ENCODE results near the gene ARHGEF4.

Gene ARHGEF4, protein sequence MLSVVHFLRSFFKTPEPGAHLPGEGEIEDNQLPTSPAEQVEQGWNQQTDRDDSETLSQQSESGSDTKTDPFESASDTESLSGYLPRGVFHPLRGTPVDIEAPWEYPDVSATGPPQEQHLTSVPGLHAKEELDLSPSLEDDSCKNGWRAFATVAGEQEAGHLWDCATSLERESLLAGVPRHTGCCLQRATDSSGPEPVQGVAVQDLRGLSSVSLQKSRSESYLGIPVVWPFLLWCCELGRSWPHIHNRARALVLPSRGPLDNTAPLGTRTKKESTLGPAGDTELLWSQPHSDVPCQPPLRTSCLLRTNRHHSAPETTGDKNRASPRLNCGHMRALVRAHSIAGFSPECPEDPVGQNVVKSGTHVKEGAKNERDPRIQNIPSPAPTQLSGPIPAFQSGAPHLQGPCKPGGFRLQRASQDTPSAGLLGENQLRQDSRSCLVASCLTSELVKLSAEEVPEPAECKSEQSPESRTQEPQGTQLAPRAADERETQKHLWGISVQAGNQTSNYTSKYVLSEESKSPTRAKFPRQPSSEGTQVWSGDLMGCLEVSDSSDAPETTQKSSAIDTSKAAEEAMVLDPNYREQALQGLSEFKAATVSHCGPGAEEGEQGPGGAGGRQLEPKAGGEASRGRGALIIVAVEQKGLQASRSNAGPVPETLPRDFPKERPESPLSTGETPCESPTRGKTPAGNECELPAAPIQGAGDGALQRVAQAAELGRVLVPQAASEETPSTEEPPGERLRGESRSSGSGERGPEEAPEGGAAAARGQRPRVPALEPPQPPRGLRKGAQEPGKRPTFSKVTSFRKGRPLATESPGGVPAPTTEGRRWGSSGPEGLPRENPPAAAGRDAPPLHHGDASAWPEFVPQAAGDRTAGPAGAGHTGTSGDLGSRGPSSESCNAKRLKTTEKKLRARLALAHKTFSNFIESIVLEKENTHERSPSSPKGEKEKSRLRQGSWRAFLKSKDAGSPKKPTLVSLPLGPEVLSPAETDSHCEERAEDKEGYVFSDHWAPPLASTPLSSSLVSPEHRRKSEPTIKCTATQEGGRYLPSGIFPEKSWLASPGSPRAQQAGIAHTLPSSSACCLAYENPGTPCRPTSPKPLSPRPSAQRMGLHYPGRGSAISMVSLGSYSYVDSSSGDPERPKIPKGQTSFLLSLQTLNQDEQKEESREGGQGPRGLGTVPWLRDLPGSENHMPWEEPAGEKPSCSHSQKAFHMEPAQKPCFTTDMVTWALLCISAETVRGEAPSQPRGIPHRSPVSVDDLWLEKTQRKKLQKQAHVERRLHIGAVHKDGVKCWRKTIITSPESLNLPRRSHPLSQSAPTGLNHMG (N-terminal part only)

DNA sequence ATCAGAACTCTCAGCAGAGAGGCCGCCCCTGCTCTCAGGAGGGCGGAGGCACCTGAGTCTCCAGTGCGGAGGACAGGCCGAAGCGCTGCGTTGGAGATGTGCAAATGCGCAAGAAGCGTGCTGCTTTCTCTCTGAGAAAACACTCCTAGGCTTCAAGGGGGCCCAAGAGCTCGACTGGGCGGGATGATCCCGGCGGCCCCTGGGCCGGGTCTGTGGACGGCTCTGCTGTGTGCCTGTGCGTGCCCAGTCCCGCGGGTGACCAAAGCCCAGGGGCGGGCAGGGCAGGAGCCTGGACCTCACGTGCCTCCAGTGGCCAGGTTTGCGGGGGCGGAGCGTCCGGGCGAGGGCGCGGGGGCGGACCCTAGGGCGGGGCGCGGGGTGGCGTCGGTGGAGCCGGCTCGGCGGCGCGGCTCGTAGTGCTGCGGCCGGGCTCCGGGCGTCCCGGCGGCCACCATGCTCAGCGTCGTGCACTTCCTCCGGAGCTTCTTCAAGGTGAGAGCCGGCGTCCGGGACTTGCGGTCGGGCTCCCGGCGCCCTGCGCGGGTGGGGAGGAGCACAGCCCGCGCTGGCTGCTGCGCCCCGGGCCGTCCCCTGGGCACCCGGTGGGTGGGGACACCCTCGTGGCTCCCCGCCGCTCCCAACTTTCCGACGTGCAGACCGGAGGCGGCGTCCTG, at the start of gene ARHGEF4:
TSS of gene ARHGEF4 (plus strand) at position 414 of the 674 bp plus-strand sequence. CDS start at position 454, 40 bp downstream.
- DNase-seq (ENCODE audit: low read depth), result no peak

DNA sequence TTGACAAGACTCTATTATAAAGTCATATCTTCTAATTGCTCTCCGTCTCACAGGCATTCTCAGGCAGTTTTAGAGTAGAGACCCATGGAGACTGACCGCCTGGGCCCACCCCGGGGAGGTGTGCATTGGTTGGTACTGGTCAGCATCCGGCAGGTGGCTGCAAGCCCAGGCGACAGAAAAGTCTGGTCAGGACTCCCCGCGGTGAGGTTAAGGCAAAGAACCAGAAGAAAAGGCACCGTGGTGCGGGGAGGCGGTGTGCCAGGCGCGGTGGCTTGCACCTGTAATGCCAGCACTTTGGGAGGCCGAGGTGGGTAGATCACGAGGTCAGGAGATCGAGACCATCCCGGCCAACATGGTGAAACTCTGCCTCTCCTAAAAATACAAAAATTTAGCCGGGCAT, 48.9 kb upstream of the ARHGEF4 start:
- DNase-seq (ENCODE audit: low read depth), result no peak

DNA sequence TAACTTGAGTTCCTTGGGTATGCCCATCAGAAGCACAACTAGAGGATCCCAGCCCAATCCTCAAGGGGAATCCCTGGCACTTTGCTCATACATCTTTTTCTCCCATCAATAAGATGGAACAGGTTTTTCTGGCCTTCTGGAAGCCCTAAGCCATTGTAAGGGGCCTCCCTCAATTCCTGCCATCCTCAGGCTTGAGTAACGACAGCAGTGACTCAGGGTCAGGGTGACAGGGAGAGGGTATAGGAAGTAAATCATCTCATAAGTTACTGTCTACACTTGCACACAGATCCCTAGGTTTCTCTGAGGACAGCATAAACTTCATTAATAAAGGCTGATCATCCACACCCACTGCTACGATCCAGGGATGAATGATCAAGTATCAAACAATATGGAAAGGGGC, 46.4 kb upstream of the ARHGEF4 start:
- no peak for DNase-seq (ENCODE audit: low read depth)

DNA sequence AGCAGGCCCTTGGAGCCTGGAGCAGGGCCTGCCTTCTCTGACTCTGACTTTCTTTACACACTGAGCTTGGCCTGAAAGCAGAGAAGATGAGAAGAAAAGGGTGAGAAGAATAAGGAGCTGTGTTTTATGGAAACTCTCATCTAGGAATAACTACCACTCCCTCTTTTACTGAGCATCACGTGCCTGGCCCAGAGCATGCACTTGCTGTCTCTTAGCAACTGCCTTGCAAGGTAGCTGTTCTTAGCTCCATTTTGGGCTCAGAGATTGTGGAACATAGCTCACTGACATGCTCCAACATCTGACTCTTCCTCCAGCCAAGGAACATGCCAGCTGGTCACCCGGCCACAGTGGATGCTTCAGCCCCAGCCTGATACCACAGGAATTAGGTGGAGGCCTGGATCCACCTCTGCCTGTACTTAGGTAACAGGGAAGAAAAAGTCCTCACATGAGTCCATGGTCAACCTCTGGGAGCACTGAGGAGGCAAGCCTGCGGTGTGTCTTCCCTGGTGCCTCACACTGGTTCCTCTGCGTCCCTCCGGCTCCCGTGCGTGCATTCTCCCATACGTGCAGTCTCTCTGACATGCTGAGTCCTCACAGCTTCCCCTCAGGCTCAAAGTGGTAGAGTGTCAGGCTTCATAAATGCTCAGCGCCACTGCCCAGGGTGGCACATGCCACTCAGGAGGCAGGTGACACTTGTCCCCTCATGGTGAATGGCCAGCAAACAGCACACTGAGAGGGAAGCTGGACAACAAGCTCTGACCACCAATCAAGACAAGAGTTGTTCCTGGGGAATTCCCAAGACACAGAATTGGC, 45.7 kb upstream of the ARHGEF4 start:
- DNase-seq (ENCODE audit: low read depth), result no peak

DNA sequence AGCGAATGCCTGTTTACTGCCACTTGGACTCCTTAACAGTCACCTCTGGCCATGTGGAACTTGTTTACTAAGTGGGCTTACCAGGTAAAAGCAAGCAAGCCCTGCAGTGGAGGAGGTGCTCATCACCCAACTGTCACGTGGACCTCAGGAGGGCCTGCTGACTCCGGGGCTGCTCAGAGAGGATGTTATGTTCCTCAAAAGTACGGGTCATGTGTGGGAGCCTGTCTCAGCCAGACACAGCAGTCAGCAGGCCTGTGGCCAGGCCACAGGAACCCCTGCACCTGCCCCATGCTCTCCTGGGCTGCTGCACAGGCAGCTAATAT, 45.1 kb upstream of the ARHGEF4 start:
- DNase-seq (ENCODE audit: low read depth), result no peak

DNA sequence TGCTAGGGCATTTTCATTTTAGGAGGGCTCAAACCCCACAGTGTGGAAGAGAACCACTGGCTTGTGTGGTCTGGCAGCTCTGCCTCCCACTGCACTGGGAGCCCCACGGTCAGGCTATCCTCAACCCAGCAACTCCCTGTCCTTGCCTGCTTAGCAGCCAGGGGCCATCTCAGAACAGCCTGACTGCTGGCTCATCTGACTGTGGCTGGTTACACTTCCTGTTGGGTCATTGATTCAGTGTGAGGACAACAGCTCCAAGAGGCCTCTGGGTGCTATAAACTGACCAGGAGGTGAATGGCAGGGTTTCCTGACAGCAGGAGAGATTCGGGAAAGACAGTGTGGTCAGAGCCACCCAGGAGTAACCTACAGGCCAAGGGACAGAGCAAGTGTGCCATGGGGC, 41.3 kb upstream of the ARHGEF4 start:
- no peak for DNase-seq (ENCODE audit: low read depth)

DNA sequence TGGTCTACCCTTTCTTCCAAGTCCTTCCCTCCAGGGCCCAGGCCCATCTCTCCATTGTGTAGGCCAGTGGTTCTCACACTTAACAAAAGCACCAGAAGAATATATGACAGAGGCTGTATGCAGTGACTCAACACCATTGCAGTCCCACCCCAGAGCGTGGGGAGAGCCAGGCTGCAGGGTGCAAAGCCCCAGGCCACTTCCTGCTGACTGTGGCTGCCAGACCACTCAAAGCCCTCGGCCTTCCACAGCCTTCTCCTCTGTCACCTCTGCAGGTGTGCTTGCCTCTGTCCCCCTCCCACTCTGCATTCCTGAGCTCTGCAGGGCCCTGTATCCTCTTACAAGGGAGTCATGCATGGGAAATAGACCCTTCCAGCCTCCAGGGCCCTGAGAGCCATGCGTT, 40.4 kb upstream of the ARHGEF4 start:
- no peak for DNase-seq (ENCODE audit: low read depth)

DNA sequence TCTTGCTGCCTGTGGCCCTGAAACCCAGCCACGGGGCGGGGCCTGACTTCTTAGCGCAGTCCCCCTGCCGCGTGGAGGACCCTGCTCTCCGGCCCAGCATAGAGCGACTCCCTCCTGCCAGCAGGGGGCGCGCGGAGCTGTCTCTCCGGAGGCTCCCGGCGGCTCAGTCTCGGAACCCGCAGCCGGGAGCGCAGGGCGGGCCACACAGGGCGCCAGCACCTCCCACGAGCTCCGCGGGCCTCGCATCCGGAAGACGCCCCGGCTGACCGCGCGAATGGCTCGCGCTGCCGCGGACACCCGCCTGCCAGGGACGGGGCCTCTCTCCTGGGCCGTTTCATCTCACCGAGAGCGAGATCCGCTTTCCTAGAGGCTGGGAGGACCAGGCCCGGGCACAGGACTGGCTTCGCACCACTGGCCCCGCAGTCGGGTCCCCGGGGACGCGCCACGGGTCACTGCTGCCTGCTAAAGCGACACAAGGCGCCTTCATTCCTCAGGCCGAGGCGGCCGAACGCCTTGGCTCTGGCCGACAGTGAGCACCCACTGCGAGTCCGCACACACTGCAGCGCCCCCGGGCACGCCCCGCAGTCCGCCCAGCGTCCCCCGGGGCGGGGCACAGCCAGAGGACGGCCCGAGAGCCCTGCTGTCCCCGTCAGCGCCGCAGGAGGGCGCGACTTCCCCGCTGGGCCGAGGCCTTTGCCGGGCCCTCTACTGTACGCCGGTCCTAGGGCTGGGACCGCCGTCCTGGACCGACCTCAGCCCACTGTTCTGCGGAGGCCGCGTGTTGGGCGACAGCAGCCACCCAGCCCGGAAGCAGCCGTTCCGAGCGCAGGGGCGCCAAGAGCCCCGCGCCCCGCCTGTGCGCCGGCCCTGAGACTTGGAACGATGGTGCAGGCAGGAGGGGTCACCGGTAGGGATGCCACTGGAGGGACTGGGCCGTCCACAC, 39.0 kb upstream of the ARHGEF4 start:
- DNase-seq (ENCODE audit: low read depth), result peak; percentile 89

DNA sequence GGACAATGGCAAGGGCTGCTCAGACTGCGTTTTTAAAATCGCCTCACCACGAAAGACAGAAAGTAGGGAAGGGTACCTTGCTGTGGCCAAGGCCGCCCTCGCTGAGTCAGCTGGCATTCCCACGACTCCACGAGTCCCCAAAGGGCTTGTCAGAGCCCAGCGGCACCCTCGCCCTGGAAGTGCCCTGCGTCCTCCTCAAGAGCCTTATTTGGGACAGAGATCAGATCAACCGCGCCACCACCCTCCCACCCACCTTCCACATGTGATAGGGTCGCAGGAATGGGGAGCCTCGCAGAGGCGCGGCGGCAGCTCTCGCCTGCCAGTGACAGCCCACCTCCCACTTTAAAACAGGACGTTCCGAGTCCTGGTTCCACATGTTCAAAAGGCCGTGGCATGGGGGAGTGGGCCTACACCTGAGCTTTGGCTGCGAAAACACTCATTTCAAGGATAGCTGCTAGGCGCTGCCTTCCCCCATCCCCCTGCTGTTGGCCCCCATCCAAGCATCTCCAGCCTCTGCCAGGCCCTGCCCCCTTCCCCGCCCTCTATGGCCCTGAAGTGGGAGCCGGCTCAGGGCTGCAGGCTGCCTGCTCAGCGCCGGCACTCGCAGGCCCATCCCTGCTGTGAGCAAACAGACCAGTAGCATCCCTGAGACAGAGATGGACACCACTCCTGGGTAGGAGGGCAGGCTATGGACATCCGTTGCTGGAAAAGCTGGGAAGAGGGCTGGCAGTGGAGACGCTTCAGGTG, 38.1 kb upstream of the ARHGEF4 start:
- no peak for DNase-seq (ENCODE audit: low read depth)

DNA sequence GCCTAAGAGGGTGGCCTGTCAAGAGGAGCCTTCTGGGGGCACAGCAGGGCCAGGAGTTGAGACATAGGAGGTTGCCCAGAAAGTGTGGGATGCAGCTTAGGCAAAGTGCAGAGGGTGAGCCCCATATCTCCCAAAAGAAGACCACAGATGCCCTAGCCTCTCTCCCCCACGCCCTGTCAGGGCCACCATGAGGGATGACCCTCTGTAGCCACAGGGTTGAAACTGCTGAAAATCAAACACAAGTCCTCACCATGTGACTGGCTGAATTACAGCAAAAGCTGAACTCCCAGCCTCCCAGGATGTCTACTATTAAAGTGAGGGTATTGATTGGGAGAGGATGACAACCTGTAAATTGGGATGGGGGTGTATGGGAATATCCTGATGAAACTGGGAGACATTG, 37.4 kb upstream of the ARHGEF4 start:
- DNase-seq (ENCODE audit: low read depth), result no peak

DNA sequence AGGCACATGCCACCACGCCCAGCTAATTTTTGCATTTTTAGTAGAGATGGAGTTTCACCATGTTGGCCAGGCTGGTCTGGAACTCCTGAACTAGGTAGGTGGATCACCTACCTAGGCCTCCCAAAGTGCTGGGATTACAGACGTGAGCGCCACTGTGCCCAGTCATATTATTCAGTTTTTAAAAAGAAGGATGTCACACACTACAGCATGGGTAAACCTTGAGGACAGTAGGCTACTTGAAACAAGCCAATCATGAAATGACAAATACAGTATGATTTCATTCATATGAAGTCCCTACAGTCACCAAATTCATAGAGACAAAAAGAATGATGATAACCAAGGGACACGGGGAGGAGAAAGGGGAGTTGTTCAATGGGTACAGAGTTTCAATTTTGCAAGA, 31.1 kb upstream of the ARHGEF4 start:
- DNase-seq (ENCODE audit: low read depth), result no peak

DNA sequence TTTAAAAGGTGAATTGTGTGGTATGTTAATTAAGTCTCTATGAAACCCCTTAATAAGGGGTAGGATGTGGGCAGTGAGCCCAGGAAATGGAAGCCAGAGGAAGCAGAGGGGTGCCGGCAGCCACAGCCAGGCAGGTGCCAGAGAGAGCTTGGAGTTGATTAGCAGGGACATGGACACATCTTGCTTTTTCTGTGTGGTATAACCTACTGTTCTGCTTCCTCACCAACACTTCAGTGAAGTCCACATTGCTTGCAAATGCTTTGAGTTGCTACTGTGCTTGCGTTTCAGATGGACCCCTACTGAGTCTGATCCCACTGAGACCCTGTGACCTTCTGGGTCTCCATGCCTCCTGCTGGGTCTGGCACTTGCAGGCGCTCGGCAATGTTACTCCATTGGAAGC, 30.3 kb upstream of the ARHGEF4 start:
- no peak for DNase-seq (ENCODE audit: low read depth)

DNA sequence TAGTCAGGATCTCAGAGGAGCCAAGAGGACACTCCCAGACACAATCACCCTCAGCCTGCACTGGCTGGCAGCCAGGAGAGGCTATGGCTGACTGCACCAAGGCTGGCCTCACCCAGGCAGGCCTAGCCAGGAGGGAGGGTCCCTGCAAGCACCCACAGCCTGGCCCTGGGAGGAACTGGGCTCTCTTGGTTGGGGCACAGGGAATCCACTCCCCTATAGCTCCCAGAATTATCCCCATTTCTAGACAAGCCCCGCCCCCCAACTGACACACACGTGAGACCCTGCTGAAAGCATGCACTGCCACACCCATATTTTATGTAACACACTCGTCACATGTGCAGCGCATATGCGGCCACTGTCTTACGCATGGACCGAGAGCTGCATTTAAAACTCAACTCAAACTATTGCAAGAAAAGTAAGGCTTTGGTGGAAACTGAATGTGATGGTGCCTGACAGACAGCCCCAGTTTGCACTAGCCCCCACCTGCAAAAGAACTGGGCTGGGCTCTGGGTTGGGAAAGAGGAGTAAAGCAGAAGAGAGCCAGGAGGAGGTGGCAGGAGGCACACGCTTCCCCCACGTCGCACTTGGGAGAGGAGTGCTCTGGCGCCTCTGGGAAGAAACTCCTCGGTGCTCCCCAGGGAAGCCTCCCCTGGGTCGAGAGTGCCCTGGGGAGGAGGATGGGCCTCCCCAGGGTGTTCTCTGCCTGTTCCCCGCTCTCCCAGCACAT, 28.9 kb upstream of the ARHGEF4 start:
- no peak for DNase-seq (ENCODE audit: low read depth)

DNA sequence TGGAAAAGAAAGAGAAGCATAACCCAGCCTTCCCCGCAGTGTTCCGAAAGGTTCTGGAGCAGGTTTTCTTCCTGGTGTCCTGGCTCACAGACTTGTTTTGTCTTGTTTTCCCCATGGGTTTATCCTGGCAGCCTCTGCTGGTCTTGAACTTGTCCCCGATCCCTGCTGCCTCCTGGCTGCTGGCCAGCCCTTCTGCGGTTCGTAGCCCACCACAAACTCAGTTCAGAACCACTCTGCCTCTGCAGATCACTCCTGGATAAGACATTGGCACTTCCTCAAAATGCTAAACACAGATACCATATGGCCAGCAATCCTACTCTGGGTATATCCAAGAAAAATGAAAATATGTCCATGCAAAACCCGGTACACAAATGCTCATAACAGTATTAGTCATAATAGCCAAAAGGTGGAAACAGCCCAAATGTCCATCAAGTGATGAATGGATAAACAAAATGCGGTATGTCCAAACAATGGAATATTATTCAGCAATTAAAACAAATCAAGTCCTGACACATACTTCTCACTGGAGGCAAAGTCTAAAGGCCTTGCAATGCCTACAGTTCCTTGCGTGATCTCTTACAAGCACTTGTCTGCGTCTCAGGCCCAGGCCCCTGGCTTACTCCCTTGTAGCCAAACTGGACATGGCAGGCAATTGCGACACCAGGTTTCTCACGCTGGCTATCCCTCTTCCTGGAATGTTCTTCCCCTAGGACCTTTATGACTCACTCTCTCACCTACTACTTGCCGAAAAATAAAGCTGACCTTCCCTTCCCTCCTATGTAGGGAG, 28.0 kb upstream of the ARHGEF4 start:
- DNase-seq (ENCODE audit: low read depth), result no peak

DNA sequence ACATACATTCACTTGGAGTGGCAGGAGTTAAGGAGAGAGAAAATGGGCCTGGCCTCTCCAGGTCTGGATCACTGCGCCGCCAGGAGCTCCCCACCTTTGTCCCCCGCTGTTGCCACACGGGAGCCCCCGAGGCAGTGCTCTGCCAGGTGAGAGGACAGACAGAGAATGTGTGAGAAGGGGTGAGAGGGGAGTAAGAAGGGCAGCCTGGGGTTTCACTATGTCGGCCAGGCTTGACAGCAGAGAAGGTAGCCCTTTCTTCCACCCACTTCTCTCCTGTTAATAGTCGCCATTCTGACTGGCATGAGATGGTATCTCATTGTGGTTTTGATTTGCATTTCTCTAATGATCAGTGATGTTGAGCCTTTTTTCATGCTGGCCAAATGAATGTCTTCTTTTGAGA, 26.2 kb upstream of the ARHGEF4 start:
- no peak for DNase-seq (ENCODE audit: low read depth)

DNA sequence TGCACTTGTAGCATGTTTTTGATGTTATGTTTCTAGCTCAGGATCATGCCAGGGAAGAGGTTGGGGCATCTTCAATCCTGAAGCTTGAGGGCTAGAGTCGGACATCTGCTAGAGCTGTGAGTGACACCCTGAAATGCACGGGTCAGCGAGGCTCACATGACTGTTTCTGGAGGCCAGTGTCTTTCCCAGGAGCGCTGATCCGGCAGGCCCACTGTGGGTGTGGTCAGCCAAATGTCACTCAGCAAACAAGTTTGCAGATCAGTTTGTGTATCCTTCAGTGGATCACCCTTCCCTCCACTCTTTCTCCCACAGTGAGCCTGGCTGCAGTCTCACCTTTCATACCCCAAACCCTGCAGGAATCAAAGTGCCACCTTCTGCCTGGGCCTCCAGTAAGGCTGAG, 23.0 kb upstream of the ARHGEF4 start:
- DNase-seq (ENCODE audit: low read depth), result no peak

DNA sequence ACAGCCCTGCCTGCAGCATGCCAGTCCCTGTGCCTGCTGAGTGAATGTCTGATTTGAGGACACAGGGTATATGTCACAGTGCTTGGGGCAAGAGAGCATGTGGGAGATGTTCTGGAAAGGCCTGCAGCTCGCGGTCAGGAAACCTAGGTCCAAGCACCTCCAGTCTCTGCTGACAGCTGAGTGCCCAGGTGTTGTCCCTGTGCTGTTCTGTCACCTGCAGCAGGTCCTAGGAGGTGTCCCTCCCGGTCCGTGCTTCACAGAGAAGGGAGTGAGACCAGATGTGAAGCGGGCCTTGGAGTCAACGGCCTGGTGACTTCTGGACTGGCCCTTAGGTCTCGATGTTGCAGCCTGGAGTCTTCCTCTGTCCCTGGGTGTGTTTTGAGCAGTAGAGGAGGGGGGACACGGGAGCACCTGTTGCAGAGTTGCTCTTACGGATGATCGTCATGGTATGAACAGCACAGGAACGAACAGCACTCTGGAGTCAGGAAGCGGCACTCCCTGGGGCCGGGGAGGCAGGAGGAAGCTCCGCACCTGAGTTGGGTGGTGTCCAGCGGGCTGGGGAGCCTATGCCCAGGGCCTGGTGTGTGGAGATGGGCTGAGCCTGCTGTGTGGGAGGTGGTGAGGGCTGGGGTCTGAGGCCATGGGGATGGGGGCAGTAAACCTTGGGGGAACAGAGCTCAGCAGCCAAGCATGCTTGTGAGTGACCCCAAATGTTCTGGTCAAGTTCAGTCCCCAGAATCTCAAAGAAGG, 21.6 kb upstream of the ARHGEF4 start:
- no peak for DNase-seq (ENCODE audit: low read depth)

Measured in activated T-cell treated with anti-CD3 and anti-CD28 coated beads for 24 hours (primary cell).